Omental fat pad (tissue), 4 donors: ENCODE data around the gene HDLBP. TPM values are rescaled to one million over a fixed set of nuclear protein-coding genes. Genes with fewer than 3 reads are reported as not detected.

ENCODE experiments used
- ATAC-seq: fragments of 150-250 bp; one replicate; pipeline ENCODE4 v1.9.1; 2016; ENCODE audit warnings: mild to moderate bottlenecking, moderate library complexity; ENCODE audit not compliant: low FRiP score
- DNase-seq: peaks from one replicate; pipeline ENCODE4 v3.0.0-alpha.2; 2019; ENCODE audit warnings: low spot score
- CTCF ChIP-seq, 3 donors: fragments of 450-650 bp; IDR thresholded peaks; one replicate each; pipeline ENCODE4 v1.5.1; 2016 to 2017; ENCODE audit warnings: antibody characterized with exemption in 3 of 3, mild to moderate bottlenecking in 3 of 3, moderate library complexity in 2 of 3
- total RNA-seq, 4 donors: library from RNA; depleted of rRNA; stranded (reverse); fragments of >200 nt; gene quantifications; one replicate each; pipeline ENCODE4 v1.1.0, GENCODE V29; 2016

Gene HDLBP
- total RNA-seq, result 100 to 1,000 TPM; 356 to 471 (median 416) TPM

- ATAC-seq (peak; percentile 97), DNase-seq (peak; percentile 98)
- no peak for TF ChIP-seq CTCF (IDR thresholded peaks at IDR 0.05)
Measured at GRCh38 chr2:241315093-241315878, at the start of gene HDLBP. HDLBP (minus strand) TSS chr2:241315672; CDS start chr2:241266869, 48,803 bp downstream.

- no peak for ATAC-seq
- TF ChIP-seq CTCF (IDR thresholded peaks at IDR 0.05), result no peak
- DNase-seq, result no peak
Measured at GRCh38 chr2:241364781-241365180, 49.3 kb upstream of the HDLBP start.

GRCh38 chr2:241363426-241363825 lies 48.0 kb upstream of the HDLBP start:
- ATAC-seq, result no peak
- DNase-seq, result no peak
- no peak for TF ChIP-seq CTCF (IDR thresholded peaks at IDR 0.05)

GRCh38 chr2:241359481-241360045 lies 44.1 kb upstream of the HDLBP start:
- DNase-seq, result no peak
- no peak for ATAC-seq
- no peak for TF ChIP-seq CTCF (IDR thresholded peaks at IDR 0.05)

- no peak for TF ChIP-seq CTCF (IDR thresholded peaks at IDR 0.05)
- ATAC-seq (no peak), DNase-seq (no peak)
Measured at GRCh38 chr2:241358470-241358869, 43.0 kb upstream of the HDLBP start.

- TF ChIP-seq CTCF (IDR thresholded peaks at IDR 0.05), result no peak
- DNase-seq, result no peak
- no peak for ATAC-seq
Measured at GRCh38 chr2:241357531-241357930, 42.1 kb upstream of the HDLBP start.

- TF ChIP-seq CTCF (IDR thresholded peaks at IDR 0.05), result no peak
- ATAC-seq (no peak), DNase-seq (no peak)
Measured at GRCh38 chr2:241356871-241357260, 41.4 kb upstream of the HDLBP start.
